AG08395 (cell line): ENCODE measurements around the gene SUOX.
"Not testable (repeated sequence)": the region's sequence is repeated elsewhere in the genome, so short reads cannot be mapped to it uniquely, and the experiment has no call there.

Source experiments
- DNase-seq: peaks from one replicate; pipeline ENCODE4 v3.0.0; 2012; ENCODE audit warnings: mixed read lengths, low spot score

SUOX gene

DNA sequence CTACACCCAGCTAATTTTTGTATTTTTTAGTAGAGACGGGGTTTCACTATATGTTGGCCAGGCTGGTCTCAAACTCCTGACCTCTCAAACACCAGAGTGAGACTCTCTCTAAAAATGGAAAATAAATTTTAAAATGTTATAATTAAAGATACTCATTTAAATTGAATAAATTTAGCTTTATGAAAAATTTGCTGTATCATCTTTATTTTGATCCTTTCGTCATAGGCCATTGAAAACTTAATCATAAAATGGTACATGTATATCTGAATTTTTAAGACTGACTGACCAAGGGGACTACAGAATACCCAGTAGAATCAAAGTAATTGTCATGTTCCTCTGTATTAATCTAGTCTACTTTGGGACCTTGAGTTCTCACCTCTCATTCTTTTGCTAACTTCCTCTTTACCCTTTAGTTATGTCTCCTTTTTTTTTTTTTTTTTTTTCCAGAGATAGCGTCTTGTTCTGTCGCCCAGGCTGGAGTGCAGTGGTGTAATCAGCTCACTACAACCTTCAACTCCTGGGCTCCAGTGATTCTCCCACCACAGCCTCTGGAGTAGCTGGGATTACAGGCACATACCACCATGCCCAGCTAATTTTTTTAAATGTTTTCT is 13.7 kb upstream of the SUOX start:
- DNase-seq = no peak

- DNase-seq = no peak
Measured at GRCh38 chr12:55984861-55985260, 12.2 kb upstream of the SUOX start.

DNA sequence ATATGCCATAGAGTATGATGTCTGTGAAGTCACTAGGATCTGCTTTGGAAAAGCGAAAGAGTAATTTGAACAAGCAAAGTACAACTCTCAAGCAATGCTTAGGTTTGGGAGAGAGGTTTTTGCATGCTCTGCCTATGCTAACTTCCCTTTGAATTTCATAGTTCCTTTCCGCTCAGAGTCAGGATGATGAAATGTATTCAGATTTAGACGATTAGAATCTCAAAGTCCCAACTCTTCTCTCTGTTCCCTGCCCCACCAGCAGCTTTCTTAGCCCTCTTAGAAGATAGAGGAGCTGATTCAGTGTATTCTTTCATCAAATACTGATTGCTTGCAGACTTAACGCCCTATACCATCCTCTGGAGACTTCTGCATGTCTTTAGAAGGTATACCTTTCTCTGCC is 11.7 kb upstream of the SUOX start:
- no peak for DNase-seq

GRCh38 chr12:55985976-55986375 is 11.1 kb upstream of the SUOX start:
- not testable (repeated sequence) for DNase-seq

- DNase-seq = no peak
Measured at GRCh38 chr12:55991110-55991509, 6.0 kb upstream of the SUOX start.

- DNase-seq = no peak
Measured at GRCh38 chr12:55993230-55993853, 3.7 kb upstream of the SUOX start.

GRCh38 chr12:55995366-55995765 is 1.7 kb upstream of the SUOX start:
- DNase-seq = no peak

GRCh38 chr12:55996201-55996714 is 818 bp upstream of the SUOX start:
- DNase-seq = peak; percentile 63

DNA sequence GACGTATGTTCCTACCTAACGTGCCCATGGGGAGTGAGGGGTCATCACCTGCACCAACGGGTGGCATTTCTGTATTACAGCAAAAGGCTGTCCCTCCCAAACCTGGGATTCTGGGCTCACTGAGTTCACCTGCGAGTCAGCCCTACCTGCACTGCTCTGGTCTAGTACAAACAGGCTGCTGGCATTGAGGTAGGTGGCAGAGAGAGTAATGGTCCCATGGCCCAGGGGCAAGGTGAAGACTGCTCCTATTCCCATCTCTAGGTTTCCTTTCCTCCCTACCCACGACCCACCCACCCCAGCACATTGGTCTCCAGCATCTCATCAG is 421 bp downstream of the SUOX start:
- DNase-seq = no peak

GRCh38 chr12:55999522-55999921 is 2.4 kb downstream of the SUOX start:
- DNase-seq = not testable (repeated sequence)

- not testable (repeated sequence) for DNase-seq
Measured at GRCh38 chr12:55999999-56000540, 3.0 kb downstream of the SUOX start.

DNA sequence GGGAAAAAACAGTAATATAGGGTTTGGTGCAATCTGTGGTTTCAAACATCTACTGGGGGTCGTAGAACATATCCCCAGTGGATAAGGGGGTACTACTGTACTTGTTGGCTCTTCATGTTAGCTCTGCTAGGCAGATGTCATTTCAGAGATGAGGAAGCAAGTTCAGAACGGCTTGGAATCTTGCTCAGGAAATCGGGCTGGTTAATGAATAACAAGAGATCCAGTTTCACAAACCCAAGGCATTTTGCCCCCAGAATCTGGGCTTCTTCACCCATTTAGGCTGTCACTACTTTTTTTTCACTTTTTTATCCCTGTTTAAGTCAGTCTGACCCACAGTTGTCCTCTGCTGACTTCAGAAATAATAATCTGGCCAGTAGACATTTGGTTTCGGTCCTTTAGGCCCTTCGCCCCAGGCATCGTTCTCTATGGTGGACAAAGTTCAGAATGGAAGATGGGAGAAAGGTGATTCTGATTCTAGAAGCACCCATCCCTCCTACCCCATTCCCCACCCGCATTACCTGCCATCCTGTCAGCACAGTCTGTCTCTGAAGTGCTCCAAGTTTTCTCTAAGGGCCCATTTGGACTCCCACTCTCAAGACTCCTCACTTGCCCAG is 4.5 kb downstream of the SUOX start:
- no peak for DNase-seq

DNA sequence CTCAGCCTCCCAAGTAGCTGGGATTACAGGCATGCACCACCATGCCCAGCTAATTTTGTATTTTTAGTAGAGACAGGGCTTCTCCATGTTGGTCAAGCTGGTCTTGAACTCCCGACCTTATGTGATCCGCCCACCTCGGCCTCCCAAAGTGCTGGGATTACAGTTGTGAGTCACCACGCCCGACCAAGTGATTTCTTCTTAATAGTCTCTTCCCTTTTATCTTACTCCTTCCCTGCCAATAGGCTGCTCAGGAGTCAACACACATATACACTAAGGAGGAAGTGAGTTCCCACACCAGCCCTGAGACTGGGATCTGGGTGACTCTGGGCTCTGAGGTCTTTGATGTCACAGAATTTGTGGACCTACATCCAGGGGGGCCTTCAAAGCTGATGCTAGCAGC is 6.3 kb downstream of the SUOX start:
- not testable (repeated sequence) for DNase-seq

DNA sequence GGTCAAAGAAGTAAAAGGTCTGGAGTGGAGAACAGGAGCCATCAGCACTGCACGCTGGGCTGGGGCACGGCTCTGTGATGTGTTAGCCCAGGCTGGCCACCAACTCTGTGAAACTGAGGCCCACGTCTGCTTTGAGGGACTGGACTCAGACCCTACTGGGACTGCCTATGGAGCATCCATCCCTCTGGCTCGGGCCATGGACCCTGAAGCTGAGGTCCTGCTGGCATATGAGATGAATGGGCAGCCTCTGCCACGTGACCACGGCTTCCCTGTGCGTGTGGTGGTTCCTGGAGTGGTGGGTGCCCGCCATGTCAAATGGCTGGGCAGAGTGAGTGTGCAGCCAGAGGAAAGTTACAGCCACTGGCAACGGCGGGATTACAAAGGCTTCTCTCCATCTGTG is 7.1 kb downstream of the SUOX start:
- DNase-seq = no peak

DNA sequence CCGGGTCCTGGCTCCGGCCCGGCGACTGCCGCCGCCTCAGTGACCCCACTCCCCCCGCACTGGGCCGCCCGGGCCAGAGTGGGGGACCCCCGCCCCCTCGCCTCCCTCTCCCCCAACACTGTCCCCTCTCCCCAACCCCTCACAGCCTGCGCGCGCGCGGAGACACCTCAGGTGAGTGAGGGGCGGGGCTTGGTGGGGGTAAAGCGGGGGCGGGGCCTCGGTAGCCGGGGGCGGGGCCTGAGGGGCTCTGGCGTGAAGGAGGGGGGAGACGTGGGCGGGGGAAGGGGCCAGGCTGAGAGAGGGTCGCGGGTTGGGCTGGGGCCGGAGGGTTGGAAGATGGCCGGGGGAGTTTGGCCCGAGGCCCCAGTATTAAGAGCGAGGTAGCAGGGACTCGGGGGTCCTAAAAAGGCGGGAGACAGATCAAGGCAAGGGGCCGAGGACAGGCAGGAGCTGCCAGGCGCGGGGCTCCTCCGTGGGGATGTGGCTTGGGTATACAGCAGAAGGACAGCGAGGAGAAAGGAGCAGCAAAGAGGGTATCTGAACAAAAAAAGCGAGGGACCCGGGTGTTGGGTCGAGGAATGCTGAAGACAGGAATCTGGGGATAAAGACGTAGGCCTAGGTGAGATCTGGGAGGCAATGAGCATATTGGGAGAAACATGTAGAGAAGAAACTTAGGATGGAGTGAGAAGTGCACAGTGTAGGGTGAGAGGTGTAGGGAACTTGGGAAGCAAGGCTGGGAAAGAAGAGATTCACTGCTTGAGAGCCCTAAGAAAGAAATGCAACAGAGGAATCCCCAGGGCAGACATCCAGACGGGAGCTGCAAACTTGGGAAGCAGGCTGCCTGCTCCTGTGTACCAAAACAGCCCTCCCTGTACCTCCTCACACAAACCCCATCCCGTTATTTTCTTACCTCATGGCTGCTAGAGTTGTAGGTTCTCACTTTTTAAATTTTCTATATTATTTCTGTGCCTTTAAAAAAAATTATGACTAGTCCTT is 10.8 kb downstream of the SUOX start:
- peak; percentile 55 for DNase-seq

DNA sequence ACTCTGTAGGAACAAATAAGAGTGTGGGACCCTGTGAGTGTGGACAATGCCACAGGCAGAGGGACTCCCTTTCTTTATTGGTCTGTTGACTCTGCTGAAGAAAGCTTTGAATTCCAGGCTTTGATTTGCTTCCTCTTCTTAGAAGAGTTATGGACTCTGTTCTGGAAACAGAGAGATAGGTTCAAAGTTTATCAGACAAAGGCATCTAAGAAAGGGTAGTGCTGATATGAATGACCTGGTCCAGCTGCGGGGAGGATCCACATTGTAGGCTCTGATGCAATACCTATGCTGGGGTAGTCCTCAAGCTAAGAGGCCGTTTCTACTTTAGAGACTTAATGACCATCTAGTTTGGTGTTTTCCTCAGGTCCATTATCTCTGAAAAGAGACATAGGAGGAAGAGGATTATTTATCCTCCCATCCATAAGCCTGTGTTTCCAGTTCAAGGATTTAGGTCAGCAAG is 13.1 kb downstream of the SUOX start:
- no peak for DNase-seq

GRCh38 chr12:56011509-56012090 is 14.5 kb downstream of the SUOX start:
- DNase-seq = no peak

GRCh38 chr12:56013482-56013881 is 16.4 kb downstream of the SUOX start:
- DNase-seq = no peak

GRCh38 chr12:56014205-56014604 is 17.1 kb downstream of the SUOX start:
- DNase-seq = no peak

GRCh38 chr12:56017181-56017580 is 20.1 kb downstream of the SUOX start:
- DNase-seq = no peak

DNA sequence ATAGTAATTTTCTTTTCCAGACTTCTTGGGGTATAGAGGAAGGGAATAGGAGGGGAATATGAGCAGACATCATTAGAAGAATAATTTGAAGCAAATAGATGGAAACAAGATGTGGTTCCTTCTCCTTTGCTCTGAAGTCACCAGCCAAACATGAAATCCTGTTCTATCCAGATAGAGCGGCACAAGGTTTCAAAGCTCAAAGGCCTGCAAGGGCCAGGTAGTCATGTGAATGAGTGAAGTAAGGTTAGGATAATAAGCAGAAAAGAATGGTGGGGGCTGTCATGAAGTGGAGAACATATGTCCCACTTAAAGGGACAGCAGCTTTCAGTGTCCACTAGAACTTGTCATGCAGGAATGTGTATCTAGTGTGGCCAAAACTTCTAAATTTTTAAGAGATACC is 21.3 kb downstream of the SUOX start:
- DNase-seq = no peak
